22Rv1 (cell line): Measurements from ENCODE around the gene CPSF4L.

Source experiments
- ZFX ChIP-seq: fragments of 450-650 bp; IDR thresholded peaks from 2 replicates; pipeline ENCODE4 v1.6.1; 2017; ENCODE audit warnings: antibody characterized with exemption, borderline replicate concordance
- TF ChIP-seq, protein P1 (sequence below): fragments of 450-650 bp; IDR thresholded peaks from 2 replicates; pipeline ENCODE4 v1.5.1; 2017; ENCODE audit warnings: mild to moderate bottlenecking

DNA sequence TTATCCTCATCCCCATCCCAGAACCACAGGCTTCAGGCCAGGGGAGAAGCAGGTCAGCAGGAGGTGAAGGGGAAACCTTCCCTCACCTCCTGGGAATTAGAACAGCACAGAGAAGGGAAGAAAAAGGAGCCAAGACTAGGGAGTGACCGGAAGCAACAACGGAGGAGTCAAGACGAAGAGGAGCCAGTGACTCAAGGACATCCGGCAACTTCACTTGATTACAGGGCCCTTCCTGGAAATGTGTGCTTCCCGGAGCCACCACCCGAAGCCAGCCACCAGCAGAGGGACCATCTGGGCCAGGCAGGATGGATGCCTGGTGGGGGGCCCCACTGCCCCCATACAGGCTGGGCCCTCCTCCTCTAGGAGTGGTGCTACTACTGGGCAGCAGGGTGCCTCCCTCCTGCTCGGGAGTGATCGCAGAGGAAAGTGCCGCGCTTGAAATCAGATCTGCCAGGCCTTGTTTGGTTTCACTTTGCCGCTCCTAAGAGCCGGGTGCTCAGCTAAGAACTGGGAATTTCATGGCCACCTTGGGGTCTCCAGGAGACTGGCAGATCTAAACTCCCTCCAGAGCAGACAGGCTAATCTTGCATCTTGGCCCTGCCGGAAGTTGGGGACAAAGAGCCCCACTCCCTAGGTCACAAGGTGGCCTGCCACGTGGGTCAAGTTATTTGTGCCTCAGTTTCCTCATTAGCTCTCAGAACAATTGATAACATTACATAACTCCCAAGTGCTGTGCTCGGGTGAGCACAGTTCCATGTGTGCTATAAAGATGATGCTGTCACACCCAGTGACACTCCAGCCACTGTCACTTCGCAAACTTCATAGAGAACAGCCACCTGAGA, 43.5 kb upstream of the CPSF4L start:
- TF ChIP-seq, protein P1, sequence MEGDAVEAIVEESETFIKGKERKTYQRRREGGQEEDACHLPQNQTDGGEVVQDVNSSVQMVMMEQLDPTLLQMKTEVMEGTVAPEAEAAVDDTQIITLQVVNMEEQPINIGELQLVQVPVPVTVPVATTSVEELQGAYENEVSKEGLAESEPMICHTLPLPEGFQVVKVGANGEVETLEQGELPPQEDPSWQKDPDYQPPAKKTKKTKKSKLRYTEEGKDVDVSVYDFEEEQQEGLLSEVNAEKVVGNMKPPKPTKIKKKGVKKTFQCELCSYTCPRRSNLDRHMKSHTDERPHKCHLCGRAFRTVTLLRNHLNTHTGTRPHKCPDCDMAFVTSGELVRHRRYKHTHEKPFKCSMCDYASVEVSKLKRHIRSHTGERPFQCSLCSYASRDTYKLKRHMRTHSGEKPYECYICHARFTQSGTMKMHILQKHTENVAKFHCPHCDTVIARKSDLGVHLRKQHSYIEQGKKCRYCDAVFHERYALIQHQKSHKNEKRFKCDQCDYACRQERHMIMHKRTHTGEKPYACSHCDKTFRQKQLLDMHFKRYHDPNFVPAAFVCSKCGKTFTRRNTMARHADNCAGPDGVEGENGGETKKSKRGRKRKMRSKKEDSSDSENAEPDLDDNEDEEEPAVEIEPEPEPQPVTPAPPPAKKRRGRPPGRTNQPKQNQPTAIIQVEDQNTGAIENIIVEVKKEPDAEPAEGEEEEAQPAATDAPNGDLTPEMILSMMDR: no peak
- TF ChIP-seq ZFX: no peak
